Umbilical cord (tissue), 2 donors: ENCODE measurements around the gene LIF. TPM values are rescaled to one million over a fixed set of nuclear protein-coding genes. Genes with fewer than 3 reads are reported as not detected.

Experiments
- DNase-seq: peaks from one replicate; pipeline ENCODE4 v3.0.0-alpha.2; 2015; ENCODE audit warnings: low spot score
- total RNA-seq: library from RNA; depleted of rRNA; stranded (reverse); fragments of >200 nt; gene quantifications from one replicate; pipeline ENCODE4 v1.2.3, GENCODE V29; 2014; ENCODE audit warnings: low replicate concordance; ENCODE audit not compliant: insufficient read depth

The LIF gene
- total RNA-seq, 1 donor from 2014 or later, result 1.7 TPM

GRCh38 chr22:30284666-30285065 is 38.1 kb upstream of the LIF start:
- no peak for DNase-seq

- DNase-seq, result no peak
These were observed 37.6 kb upstream of the LIF start for GRCh38 chr22:30284172-30284571.

GRCh38 chr22:30283342-30283741 is 36.8 kb upstream of the LIF start:
- no peak for DNase-seq

GRCh38 chr22:30282616-30283046 is 36.1 kb upstream of the LIF start:
- DNase-seq, result no peak

DNA sequence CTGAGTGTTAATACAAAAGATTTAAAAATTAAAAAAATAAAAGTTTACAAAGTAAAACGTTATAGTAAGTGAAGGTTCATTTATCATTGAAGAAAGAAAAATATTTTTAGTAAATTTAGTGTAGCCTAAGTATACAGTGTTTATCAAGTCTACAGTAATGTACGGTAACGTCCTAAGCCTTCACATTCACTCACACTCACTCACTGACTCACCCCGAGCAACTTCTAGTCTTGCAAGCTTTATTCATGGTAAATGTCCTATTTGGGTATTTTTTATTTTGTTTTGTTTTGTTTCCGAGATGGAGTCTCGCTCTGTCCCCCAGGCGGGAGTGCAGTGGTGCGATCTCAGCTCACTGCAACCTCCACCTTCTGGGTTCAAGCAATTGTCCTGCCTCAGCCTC is 33.9 kb upstream of the LIF start:
- DNase-seq, result no peak

DNA sequence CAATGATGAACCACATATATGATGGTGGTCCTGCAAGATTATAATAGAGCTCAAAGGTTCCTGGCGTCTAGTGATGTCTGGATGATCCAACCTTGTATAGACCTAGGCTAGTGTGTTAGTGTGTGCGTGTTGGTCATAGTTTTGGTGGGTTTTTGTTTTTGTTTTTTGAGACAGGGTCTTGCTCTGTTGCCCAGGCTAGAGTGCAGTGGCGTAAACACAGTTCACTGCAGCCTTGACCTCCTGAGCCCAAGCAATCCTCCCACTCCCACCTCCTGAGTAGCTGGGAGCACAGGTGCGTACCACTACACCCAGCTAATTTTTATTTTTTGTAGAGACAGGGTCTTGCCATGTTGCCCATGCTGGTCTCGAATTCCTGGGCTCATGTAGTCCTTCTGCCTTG is 33.4 kb upstream of the LIF start:
- no peak for DNase-seq

- no peak for DNase-seq
These were observed 32.7 kb upstream of the LIF start for GRCh38 chr22:30279046-30279788.

- peak; percentile 88 for DNase-seq
These were observed 31.2 kb upstream of the LIF start for GRCh38 chr22:30277547-30278344.

DNA sequence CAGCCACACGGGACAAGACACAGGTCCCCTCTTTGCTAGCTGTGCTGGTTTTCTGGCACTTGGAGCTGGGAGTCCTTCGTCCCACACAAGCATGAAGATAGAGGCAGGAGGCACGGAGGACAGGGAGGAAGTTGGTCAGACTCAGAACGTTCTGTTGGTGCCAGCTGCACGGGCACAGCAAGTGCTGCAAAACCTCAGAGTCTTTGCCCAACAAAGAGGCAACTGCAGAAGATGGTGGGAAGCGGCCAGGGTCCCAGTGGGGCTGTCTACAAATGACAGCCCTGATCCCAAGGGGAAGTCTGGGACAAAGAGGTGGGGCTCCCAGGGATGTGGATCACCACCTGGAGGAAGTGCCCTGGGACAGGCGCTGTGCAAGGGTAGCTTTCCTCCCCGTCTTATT is 29.5 kb upstream of the LIF start:
- no peak for DNase-seq

- DNase-seq, result no peak
These were observed 29.1 kb upstream of the LIF start for GRCh38 chr22:30275625-30276024.

GRCh38 chr22:30274437-30274812 is 27.9 kb upstream of the LIF start:
- no peak for DNase-seq

GRCh38 chr22:30273711-30274436 is 27.3 kb upstream of the LIF start:
- DNase-seq, result no peak

DNA sequence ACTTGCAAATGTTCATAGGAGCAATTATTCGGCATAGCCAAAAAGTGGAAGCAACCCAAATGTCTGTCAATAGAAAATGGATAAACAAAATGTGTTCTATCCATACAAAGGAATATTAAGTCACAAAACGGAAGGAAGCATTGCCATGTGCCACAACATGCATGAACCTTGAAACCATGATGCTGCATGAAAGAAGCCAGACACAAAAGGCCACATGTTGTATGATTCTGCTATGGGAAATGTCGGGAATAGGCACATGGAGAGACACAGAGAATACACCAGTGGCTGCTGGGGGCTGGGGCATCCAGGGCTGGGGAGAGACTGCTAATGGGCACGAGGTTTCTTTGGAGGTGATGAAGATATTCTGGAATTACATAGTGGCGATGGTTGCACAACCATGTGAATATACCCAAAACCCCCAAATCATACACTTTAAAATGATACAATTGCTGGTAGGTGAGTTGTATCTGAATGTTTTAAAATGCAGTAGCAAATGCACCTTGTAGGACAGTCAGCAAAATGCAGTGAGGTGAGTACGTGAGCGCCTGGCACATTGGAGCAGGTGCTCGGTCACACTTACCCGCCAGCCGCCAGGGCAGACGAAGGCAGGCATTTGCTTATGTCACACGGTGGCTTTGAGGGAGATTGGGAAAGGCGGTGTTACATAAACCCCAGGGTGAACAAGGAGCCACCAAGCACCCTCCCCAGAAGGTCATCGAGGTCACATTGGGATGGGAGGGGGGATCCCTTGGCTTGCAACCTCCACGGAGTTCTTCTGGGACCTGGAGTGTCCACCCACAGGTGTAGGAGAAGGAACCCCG is 26.4 kb upstream of the LIF start:
- DNase-seq, result no peak

DNA sequence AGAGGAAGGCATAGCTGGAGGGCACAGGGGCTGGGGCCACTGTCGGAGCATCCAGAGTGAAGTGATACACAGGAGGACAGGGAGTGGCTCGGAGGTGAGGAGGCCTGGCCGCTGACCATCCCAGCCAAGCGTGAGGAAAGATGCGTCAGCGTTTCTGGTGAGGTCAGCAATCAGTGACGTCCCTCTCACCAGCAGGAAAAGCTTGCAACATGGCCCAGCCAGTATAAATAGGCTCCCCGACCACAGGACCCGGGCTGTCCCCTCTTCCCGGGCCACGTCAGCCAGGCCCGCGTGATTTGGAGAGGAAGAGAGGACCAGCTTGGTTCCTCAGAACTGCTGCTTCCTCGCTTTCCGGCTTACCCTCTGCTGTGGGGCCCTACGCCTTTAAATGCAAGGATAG is 24.3 kb upstream of the LIF start:
- peak; percentile 53 for DNase-seq

GRCh38 chr22:30268331-30268730 is 21.8 kb upstream of the LIF start:
- no peak for DNase-seq

DNA sequence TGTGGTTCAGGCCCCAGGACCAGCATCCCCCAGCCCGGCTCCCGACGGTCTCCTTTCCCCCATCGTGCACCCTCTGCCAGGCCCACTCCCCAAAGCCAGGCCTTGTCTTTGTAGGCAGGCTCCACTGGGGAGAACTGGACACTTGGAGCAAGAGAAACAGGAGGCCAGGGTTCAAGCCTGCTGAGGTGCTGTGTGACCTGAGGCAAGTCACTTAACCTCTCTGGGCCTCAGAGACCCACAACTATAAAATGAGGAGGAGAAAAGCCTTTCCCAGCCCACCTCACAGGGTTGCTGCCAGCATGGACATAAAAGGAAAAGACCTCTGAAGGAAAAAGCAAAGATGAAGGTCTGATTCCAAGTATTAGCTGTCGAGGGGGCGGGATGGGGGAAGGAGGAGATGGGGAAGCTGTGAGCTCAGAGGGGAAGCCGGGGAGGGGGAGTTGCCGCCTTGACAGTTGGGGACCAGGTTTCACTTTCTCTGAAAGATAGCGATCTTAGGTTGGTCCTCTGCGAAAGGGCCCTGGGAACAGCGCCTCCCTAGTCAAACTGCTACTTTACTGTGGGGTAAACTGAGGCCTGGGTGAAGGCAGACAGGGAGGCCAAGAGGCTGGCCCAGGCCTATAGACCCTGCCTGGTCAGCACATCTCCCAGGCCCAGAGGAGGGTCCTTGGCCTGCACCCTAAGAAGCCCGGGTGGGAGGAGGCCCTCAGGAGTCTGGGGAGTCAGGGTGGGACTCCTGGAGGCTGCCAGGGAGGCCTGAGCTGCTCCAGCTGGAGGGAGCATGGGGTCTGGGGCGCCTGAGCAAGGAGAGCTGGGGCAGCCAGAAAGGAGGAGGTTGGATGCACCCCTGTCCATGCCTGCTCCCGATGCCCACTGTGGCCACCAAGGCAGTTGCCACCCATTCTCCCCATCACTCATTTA is 21.1 kb upstream of the LIF start:
- DNase-seq, result no peak

DNA sequence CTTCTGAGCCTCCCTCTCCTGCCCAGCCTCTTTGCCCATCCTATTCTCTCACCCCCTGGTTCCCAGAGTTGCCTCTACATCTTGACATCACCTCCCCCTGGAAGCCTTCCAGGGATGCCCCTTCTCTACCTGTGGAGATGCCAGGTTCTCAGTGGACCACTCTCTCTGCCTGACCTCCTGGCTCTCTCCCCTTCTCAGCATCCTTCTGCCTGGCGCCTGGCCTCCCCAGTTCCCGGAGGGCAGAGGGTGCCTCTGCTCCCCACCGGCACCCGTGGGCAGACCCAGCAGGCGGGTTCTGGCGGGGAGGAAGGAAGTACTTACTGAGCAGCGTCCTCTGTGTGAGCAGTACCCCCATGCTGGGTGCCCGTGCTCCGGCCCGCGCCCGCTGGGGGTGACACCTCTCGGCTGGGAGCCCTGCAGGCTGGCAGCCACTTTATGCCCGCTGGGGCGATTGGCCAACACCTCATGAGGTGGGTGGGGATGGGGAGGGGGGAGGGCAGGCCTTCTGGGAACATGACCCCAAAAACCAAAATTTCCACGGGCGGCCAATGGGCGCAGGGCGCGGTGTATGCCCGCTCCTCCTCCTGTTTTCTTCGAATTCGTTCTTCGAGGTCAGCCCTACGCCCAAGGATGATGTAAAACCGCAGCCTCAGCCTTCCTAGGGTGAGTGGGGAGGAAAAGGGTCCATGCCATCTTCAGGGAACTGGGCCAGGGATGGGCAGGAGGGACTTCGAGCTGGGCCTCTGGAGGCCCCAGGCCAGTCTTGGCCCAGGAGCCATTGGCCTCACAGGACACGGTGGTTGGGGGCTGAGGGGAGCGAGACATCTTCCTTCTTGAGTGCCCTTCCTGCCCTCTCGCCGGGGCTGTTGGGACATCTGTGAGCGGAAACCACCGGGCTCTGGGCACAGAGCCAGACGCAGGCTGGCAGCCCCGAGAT is 20.2 kb upstream of the LIF start, which contains the start of gene OSM:
OSM (minus strand) TSS at position 407 of the 937 bp plus-strand sequence; CDS start at position 355, 52 bp downstream.
- DNase-seq, result no peak

DNA sequence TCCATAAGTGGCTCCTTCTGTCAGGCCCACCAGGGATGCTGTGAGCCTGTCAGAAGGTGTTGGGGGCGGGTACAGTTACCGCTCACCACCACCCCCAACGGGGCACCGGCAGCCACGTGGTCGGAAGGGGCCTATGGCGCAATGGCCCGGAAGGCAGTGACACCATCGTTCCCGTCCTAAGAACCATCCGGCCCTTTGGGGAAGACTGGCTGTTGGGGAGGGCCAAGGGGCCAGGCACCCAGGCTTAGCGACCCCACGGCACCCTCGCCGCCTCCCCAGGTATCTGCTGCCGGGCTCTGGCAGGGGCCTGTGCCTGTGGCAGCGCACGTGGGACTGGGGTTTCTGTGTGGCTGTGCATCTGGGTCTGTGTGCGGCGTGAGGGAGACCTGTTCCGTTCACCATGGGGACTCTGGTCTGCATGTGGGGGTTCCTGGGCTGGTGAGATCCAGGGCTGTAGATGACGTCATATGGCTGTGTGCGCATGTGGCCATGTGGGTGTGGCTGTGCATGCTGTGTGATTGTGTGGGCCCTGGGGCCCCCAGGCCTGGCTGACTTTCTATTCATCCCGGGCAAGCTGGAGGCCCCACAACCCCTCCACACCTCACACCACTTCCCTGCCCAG is 19.4 kb upstream of the LIF start:
- no peak for DNase-seq
